PC-9 (cell line): Measurements from ENCODE around the gene RDH13. TPM values are rescaled to one million over a fixed set of nuclear protein-coding genes. Genes with fewer than 3 reads are reported as not detected.
A peak's percentile ranks its signal among the peaks of the same experiment; 100 is the strongest.

Source experiments
- BruUV-seq: library from RNA; stranded (reverse); fragments of 400-500 nt; replicated peaks from 2 replicates; lab custom pipeline; 2021; lab: Mats Ljungman, UMichigan
- CTCF ChIA-PET: fragments of 300-600 bp; sonication (Branson Sonifier 250); formaldehyde crosslinking; loops from one replicate; lab custom pipeline; 2022; ENCODE audit warnings: antibody characterized with exemption; lab: Charles Lee
- POLR2A ChIA-PET: fragments of 300-600 bp; sonication (Branson Sonifier 250); formaldehyde crosslinking; loops from one replicate; lab custom pipeline; 2022; ENCODE audit warnings: antibody characterized with exemption; ENCODE audit not compliant: unreplicated experiment; lab: Charles Lee
- DNase-seq, 2 experiments: peaks; one replicate each; pipeline versions ENCODE4 v3.0.0 to v3.0.0-alpha.2; 2015 to 2022; ENCODE audit warnings: mixed read lengths in 1 of 2
- H2AFZ ChIP-seq: fragments of 200-600 bp; sonication (generic); 2 replicates; pipeline ENCODE4 v1.8.1; 2017; ENCODE audit warnings: antibody characterized with exemption
- H3F3A ChIP-seq: fragments of 200-600 bp; sonication (generic); 2 replicates; pipeline ENCODE4 v1.8.1; 2017; ENCODE audit warnings: antibody characterized with exemption, mild to moderate bottlenecking, low read depth; ENCODE audit not compliant: insufficient read depth
- H3K27ac ChIP-seq: fragments of 200-600 bp; sonication (generic); 2 replicates; pipeline ENCODE4 v1.6.1; 2016; ENCODE audit warnings: mixed run types
- H3K27me3 ChIP-seq: fragments of 200-600 bp; sonication (generic); 2 replicates; pipeline ENCODE4 v1.6.1; 2016; ENCODE audit warnings: low read depth, mixed run types; ENCODE audit not compliant: insufficient read depth
- H3K36me3 ChIP-seq: fragments of 200-600 bp; sonication (generic); 2 replicates; pipeline ENCODE4 v1.6.1; 2016; ENCODE audit warnings: low read depth, mixed run types
- H3K4me1 ChIP-seq: fragments of 200-600 bp; sonication (generic); replicated peaks from 2 replicates; pipeline ENCODE4 v1.6.1; 2016; ENCODE audit warnings: mixed run types; ENCODE audit not compliant: insufficient read depth
- H3K4me2 ChIP-seq: fragments of 200-600 bp; sonication (generic); 2 replicates; pipeline ENCODE4 v1.6.1; 2017; ENCODE audit warnings: mixed run types
- H3K4me3 ChIP-seq: fragments of 200-600 bp; sonication (generic); 2 replicates; pipeline ENCODE4 v1.6.1; 2016; ENCODE audit warnings: mixed run types
- H3K79me2 ChIP-seq: fragments of 200-600 bp; sonication (generic); 2 replicates; pipeline ENCODE4 v1.6.1; 2017; ENCODE audit warnings: low read depth, mixed run types
- H3K9me2 ChIP-seq: fragments of 200-600 bp; sonication (generic); 2 replicates; pipeline ENCODE4 v1.8.1; 2017; ENCODE audit warnings: mild to moderate bottlenecking; ENCODE audit not compliant: insufficient read depth
- H3K9me3 ChIP-seq: fragments of 200-600 bp; sonication (generic); 2 replicates; pipeline ENCODE4 v1.8.1; 2016; ENCODE audit warnings: low read depth; ENCODE audit not compliant: insufficient read depth
- H4K20me1 ChIP-seq: fragments of 200-600 bp; sonication (generic); 2 replicates; pipeline ENCODE4 v1.8.1; 2017; ENCODE audit not compliant: insufficient read depth
- EZH2 ChIP-seq: fragments of 200-600 bp; sonication (generic); IDR thresholded peaks from 2 replicates; pipeline ENCODE4 v1.8.0; 2017; ENCODE audit warnings: antibody characterized with exemption, low read depth
- intact Hi-C: fragments of 100-400 bp; cut with micrococcal nuclease; formaldehyde crosslinking; loops from one replicate; pipeline ENCODE4 v1.10.0; 2022; ENCODE audit not compliant: unreplicated experiment
- total RNA-seq: library from RNA; stranded (reverse); gene quantifications from 2 replicates; pipeline ENCODE4 v1.2.3, GENCODE V29; 2021
- TF ChIP-seq, protein P1 (sequence below): fragments of 200-600 bp; sonication (generic); conservative IDR thresholded peaks from 2 replicates; pipeline ENCODE4 v1.6.1; 2017; ENCODE audit warnings: mixed run types, antibody characterized with exemption, mild to moderate bottlenecking, moderate library complexity

Gene RDH13
- total RNA-seq, 1 experiment from 2014 or later = 39.8 TPM

DNA sequence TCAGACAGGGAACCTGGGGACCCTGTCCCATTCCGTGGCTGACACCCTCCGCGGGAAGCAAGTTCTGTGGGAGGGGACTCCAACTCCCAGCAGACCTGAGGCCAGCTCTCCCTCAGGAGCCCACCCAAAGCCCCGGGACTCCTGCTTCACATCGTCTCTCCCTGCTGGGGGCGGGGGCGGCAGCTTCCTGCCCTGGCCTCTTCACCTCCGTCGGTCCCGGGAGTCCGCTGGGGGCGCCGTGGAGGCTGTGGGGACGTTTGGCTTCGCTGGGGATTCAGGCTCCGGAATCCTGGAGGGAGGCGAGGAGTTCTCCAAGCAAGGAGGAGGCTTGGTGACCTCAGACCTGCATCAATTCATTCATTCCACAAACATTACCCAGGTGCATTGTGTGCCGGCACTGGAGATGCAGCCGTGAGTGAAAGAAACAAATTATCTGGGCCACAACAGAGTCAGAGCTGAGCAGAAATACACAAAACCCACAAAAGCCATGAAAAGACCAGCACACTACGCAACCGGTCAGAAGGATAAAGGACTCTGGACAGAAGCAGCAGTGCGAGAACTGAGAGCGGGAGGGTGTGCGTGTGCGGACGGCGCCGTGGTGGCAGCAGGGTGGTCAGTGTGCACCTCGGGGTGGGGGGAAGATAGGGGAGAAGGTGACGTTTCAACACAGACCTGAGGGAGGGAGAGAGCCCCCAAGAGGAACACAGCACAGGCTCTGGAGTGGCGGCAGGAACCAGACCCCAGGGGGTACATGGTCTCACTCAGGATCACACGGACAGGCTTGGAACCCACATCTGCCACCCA lies 31.7 kb upstream of the RDH13 start:
- Histone ChIP-seq H3K4me2 (no peak overlapping the region), H3K27ac (no peak overlapping the region), H3K79me2 (no peaks in the 10 kb centered on the region), H3K36me3 (no peaks in the 10 kb centered on the region), H4K20me1 (no peaks in the 10 kb centered on the region), H3K27me3 (no peaks in the 10 kb centered on the region), H3K9me3 (no peaks in the 10 kb centered on the region), H3K4me1 (no peaks in the 10 kb centered on the region), H3K4me3 (no peak overlapping the region), H2AFZ (no peak overlapping the region), H3K9me2 (no peaks in the 10 kb centered on the region), H3F3A (peaks cover 30% of the 10 kb centered on the region)
- no peak for DNase-seq
- intact Hi-C loops = no loop called here
- no TSS peak for BruUV-seq
- ChIA-PET POLR2A (no interaction called here), CTCF (no interaction called here)
- TF ChIP-seq, protein P1, sequence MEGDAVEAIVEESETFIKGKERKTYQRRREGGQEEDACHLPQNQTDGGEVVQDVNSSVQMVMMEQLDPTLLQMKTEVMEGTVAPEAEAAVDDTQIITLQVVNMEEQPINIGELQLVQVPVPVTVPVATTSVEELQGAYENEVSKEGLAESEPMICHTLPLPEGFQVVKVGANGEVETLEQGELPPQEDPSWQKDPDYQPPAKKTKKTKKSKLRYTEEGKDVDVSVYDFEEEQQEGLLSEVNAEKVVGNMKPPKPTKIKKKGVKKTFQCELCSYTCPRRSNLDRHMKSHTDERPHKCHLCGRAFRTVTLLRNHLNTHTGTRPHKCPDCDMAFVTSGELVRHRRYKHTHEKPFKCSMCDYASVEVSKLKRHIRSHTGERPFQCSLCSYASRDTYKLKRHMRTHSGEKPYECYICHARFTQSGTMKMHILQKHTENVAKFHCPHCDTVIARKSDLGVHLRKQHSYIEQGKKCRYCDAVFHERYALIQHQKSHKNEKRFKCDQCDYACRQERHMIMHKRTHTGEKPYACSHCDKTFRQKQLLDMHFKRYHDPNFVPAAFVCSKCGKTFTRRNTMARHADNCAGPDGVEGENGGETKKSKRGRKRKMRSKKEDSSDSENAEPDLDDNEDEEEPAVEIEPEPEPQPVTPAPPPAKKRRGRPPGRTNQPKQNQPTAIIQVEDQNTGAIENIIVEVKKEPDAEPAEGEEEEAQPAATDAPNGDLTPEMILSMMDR = no peak
- TF ChIP-seq EZH2 = no peak

DNA sequence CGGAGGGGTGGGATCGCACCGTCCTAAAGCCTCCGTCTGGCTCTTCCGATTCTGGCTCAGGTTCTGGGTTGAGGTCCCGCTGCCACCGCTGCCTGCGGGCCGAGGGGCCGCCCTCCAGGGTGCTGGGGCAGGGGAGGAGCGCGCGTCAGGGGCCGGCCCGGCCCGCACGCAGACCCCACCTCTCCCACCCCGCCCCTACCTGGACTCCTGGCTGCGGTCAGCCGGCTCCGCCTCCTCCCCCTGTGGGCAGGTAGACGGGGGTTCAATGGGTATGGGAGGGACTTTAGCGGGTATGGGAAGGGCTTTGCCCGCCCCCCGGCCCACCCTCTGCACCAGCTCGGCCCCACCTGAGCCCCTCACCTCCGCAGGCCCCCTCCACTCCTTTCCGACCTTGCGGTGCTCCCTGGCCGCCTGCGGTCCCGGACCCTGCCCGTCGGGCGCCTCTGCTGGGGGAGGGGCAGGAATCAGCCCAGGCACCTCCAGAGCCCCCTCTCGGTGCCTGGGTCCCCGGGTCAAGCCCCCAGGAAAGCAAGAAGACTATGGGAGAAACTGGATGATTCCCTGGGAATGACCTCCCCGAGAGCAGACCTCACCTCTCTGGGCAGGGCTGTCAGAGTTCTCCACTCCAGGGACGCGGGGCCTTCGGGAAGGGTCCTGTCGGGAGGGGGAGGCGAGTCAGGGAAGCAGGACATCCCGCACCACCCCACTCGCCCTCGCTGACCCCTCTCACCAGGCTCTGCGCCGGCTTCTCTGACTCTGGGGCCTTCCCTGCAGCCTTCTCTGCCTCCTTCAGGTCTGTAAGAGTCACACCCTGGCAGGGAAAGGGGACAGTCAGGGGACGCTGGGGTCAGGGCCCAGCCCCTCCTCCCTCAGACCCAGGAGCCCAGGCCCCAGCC lies 29.7 kb upstream of the RDH13 start:
- BruUV-seq = no TSS peak
- no peaks in the 10 kb centered on the region for H3K4me1 ChIP-seq
- intact Hi-C loops = no loop called here
- H3K27ac ChIP-seq = no peak overlapping the region
- H2AFZ ChIP-seq = no peak overlapping the region
- peaks cover 2% of the 10 kb centered on the region; the same call in 1 of the 2 replicates for H4K20me1 ChIP-seq
- H3K9me3 ChIP-seq = no peaks in the 10 kb centered on the region
- no peaks in the 10 kb centered on the region for H3K36me3 ChIP-seq
- H3K79me2 ChIP-seq = no peaks in the 10 kb centered on the region
- no peak overlapping the region for H3K4me3 ChIP-seq
- ChIA-PET POLR2A (no interaction called here), CTCF (no interaction called here)
- TF ChIP-seq EZH2 = no peak
- TF ChIP-seq, protein P1 = no peak
- H3K4me2 ChIP-seq = no peak overlapping the region
- no peaks in the 10 kb centered on the region for H3K27me3 ChIP-seq
- no peaks in the 10 kb centered on the region for H3K9me2 ChIP-seq
- H3F3A ChIP-seq = peaks cover 42% of the 10 kb centered on the region
- peak in 1 of 2 experiments; percentile 27 for DNase-seq

DNA sequence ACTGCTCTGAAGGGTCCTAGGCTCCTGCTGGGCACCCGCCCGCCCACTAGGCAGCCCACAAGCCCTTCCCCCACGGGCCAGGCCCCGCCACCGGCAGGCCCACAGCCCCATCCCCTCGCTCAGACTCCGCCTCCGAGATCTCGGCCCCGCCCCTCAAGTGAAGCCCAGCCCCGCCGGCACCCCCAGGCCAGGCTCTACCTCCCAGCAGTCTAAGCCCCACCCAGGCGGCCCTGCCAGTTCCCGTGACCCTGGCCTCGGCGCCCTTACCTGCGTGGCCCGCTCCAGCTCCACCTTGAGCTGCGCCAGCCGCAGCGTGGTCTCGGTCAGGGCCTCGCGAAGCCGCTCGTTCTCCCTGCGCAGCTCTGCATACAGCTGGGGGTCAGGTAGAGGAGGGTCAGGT lies 29.0 kb upstream of the RDH13 start:
- Histone ChIP-seq H3F3A (peaks cover 47% of the 10 kb centered on the region), H3K9me3 (no peaks in the 10 kb centered on the region), H2AFZ (no peak overlapping the region), H3K9me2 (no peaks in the 10 kb centered on the region), H3K4me3 (no peak overlapping the region), H4K20me1 (peaks cover 2% of the 10 kb centered on the region; the same call in 1 of the 2 replicates), H3K4me1 (no peaks in the 10 kb centered on the region), H3K27ac (no peak overlapping the region), H3K36me3 (peaks cover 5% of the 10 kb centered on the region; the same call in 1 of the 2 replicates), H3K79me2 (no peaks in the 10 kb centered on the region), H3K4me2 (no peak overlapping the region), H3K27me3 (no peaks in the 10 kb centered on the region)
- TF ChIP-seq, protein P1 = no peak
- TF ChIP-seq EZH2 = no peak
- peak in 1 of 2 experiments; percentile 18 for DNase-seq
- ChIA-PET CTCF (no interaction called here), POLR2A (no interaction called here)
- intact Hi-C loops = no loop called here
- no TSS peak for BruUV-seq
